Posterior cingulate gyrus (tissue), 11 donors: ENCODE results near the gene RAC3.

ENCODE experiments used
- DNase-seq, 10 donors: peaks; one replicate each; pipeline versions ENCODE4 v3.0.0 to v3.0.0-alpha.2; 2020 to 2021; ENCODE audit warnings: mixed read lengths in 3 of 10
- intact Hi-C: fragments of 100-400 bp; cut with DNase I; formaldehyde crosslinking; loops from one replicate; pipeline ENCODE4 v1.15.1; 2023

RAC3 gene

GRCh38 chr17:82082456-82082855 lies 51.0 kb downstream of the RAC3 start:
- DNase-seq, result no peak
- intact Hi-C loops, result no loop called here

- intact Hi-C loops, result no loop called here
- no peak for DNase-seq
These were observed 51.5 kb downstream of the RAC3 start for GRCh38 chr17:82083009-82083408.
